ENCODE results near the gene CHST3.
"Not testable (repeated sequence)": the region's sequence is repeated elsewhere in the genome, so short reads cannot be mapped to it uniquely, and the experiment has no call there.

Gene CHST3, protein sequence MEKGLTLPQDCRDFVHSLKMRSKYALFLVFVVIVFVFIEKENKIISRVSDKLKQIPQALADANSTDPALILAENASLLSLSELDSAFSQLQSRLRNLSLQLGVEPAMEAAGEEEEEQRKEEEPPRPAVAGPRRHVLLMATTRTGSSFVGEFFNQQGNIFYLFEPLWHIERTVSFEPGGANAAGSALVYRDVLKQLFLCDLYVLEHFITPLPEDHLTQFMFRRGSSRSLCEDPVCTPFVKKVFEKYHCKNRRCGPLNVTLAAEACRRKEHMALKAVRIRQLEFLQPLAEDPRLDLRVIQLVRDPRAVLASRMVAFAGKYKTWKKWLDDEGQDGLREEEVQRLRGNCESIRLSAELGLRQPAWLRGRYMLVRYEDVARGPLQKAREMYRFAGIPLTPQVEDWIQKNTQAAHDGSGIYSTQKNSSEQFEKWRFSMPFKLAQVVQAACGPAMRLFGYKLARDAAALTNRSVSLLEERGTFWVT

GRCh38 chr10:71964098-71964742 lies at the start of gene CHST3:
TSS of gene CHST3 (plus strand) at chr10:71964395. CDS start at chr10:72005843, 41,448 bp downstream.
- DNase-seq (ENCODE audit: low read depth), result no peak

DNA sequence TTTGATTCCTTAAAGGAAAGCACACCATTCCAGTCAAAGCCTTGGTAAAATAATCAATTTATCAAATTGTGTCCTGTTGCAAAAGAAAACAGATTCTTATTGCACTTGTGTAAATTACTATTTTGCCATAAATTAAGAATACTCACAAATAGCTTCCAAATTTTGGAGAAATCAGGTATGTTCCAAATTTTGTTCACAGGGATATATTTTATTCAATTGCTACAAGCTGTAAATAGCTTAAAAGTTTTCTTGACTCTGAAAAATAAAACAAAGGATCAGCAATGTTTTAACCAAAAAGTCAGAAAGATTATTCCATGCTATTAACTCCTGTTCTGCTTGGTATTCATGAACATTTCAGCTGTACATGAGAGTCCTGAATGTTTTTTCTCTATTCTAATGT lies 47.4 kb upstream of the CHST3 start:
- no peak for DNase-seq (ENCODE audit: low read depth)

- DNase-seq (ENCODE audit: low read depth), result no peak
Measured at GRCh38 chr10:71918992-71919391, 45.2 kb upstream of the CHST3 start.

GRCh38 chr10:71919956-71920539 lies 44.1 kb upstream of the CHST3 start:
- not testable (repeated sequence) for DNase-seq (ENCODE audit: low read depth)

GRCh38 chr10:71920540-71921323 lies 43.5 kb upstream of the CHST3 start:
- no peak for DNase-seq (ENCODE audit: low read depth)

GRCh38 chr10:71921324-71922027 lies 42.7 kb upstream of the CHST3 start:
- no peak for DNase-seq (ENCODE audit: low read depth)

GRCh38 chr10:71923138-71923692 lies 41.0 kb upstream of the CHST3 start:
- no peak for DNase-seq (ENCODE audit: low read depth)

GRCh38 chr10:71924771-71925170 lies 39.4 kb upstream of the CHST3 start:
- DNase-seq (ENCODE audit: low read depth), result no peak

DNA sequence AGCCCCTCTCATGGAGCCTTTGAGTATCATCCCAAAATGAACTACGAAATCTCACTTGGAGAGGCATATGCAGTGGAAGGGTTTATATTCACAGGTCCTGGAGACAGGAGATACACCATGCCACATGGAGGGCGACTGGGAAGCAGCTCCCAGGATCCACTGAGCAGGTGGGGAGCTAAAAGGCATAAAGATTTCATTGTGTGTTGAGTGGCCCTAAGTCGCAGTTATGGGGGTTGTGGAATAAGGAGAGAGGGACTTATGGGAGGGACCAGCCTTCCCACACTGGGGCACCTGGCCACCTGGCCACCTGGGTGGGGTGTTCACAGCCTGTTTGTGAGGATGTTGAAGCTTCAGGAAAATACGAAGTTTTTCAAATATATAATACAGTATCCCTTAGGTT lies 37.0 kb upstream of the CHST3 start:
- no peak for DNase-seq (ENCODE audit: low read depth)

GRCh38 chr10:71927776-71928592 lies 36.2 kb upstream of the CHST3 start:
- DNase-seq (ENCODE audit: low read depth), result no peak

DNA sequence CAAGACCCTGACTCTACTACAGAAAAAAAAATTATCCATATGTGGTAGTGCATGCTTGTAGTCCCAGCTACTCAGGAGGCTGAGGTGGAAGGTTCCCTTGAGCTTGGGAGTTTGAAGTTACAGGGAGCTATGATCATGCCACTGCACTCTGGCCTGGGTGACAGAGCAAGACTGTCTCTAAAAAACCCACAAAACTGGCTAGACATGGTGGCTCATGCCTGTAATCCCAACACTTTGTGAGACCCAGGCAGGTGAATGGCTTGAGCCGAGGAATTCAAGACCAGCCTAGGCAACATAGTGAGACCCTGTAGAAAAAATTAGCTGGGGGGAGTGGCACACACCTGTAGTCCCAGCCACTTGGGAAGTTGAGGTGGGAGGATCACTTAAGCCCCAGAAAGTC lies 32.9 kb upstream of the CHST3 start:
- no peak for DNase-seq (ENCODE audit: low read depth)

DNA sequence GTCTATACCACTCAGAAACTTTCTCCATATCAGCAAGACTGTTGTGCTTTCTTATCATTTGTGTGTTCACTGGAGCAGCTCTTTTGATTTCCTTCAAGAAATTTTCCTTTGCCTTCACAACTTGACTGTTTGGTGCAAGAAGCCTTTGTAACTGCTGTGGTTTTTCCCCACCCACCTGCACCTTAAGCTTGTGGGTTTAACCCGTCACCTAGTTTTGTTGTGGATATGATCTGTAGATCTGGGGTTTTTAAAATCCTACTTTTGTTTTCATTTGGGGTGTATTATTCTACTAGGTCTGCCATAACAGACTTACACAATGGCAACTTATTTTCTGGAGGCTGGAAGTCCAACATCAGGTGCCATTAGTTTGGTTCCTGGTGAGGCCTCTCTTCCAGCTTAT lies 30.5 kb upstream of the CHST3 start:
- peak; percentile 10 for DNase-seq (ENCODE audit: low read depth)

DNA sequence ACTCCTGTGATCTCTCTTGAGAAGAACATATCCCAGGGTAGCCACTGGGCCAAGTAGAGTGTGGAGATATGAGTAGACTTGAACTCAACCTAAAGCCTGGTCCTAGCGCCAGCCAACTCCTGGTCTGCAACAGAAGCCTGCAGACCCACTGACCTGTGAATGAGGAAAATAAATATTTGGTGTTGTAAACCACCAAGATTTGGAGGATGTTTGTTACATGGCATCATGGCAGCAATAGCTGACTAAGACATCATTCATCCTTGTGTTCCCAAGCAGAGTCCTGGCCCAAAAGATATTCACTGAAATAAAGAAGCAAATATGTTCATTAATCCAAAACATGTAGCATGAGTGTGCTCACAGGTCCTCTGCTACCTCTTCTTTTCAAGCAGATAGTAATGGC lies 26.0 kb upstream of the CHST3 start:
- no peak for DNase-seq (ENCODE audit: low read depth)

GRCh38 chr10:71939304-71939703 lies 24.9 kb upstream of the CHST3 start:
- no peak for DNase-seq (ENCODE audit: low read depth)

DNA sequence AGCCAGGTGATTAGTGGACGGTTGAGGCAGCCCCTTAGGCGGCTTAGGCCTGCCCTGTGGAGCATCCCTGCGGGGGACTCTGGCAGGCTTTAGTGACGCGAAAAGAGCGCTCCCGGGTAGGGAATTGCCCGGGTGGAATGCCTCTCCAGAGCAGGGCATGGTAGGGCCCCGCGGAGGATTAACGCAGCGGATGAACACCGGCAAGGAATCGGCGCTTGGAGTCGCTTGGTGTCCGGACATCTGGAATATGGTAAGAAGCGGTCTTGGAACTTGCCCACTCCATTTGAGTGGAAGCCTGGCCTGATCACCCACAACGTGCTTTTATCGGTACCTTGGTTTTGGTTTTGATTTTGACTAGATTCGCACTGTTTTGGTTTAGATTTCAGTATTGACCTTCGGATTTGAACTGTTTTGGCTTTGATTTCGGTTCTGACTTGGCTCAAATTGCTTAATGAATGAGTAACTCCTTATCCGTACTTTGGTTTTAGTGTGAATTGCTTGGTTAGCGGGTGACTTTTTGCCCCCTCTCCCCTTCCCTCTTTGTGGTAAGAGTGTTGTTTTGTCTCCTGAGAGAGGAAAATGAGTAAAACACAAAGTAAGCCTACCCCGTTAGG lies 24.2 kb upstream of the CHST3 start:
- DNase-seq (ENCODE audit: low read depth), result no peak

GRCh38 chr10:71940752-71941151 lies 23.4 kb upstream of the CHST3 start:
- no peak for DNase-seq (ENCODE audit: low read depth)

GRCh38 chr10:71941318-71941717 lies 22.9 kb upstream of the CHST3 start:
- DNase-seq (ENCODE audit: low read depth), result no peak

DNA sequence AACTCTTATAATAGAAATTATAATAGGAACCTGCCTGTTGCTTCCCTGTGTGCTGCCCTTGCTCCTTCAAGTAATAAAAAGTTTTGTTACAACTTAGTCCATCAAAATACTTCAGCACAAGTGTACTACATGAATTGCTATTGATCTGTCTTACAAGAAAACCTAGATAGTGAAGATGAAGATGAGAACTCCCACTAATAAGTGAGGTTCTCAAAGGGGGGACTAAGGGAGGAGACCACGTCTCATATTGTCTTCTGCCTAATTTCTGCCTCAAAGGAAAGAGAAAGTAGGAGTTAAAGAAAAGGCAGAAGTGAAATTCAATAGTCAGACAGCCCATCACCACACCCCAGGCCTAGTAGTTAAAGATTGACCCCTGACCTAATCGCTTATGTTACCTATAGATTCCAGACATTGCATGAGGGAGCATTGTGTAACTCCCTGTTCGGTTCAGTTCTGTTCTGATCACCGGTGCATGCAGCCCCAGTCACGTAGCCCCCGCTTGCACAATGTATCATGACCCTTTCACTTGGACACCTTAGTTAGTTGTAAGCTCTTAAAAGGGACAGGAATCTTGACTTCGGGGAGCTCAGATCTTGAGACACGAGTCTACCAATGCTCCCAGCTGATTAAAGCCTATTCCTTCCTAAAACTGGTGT lies 18.2 kb upstream of the CHST3 start:
- DNase-seq (ENCODE audit: low read depth), result no peak

DNA sequence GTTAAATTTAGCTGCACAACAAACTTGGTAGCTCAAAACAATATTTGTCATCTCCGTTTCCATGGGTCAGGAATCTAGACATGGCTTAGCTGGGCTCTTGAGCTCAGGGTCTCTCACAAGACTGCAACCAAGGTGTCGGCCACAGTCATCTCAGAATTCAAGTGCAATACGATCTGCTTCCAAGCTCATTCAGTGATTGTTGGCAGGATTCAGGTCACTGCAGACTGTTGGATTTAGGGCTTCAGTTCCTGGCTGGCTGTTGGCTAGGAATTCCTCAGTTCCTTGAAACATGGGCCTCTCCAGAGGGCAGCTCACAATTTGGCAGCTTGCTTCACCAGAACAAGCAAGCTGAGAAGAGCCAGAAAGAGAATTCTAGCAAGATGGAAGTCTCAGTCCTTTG lies 17.5 kb upstream of the CHST3 start:
- DNase-seq (ENCODE audit: low read depth), result no peak

Measured in stimulated activated CD8-positive, alpha-beta memory T cell treated with anti-CD3 and anti-CD28 coated beads, Interleukin-7, amount 100 ng/mL, for 24 hours (primary cell).